H1 (cell line): ENCODE measurements around the gene COL2A1. TPM values are rescaled to one million over a fixed set of nuclear protein-coding genes. Genes with fewer than 3 reads are reported as not detected.

Experiments
- ATF3 ChIP-seq: IDR thresholded peaks from 2 replicates; pipeline ENCODE4 v1.6.1; 2011; ENCODE audit warnings: low read depth, mild to moderate bottlenecking, low read length; ENCODE audit not compliant: insufficient read depth
- BACH1 ChIP-seq: IDR thresholded peaks from 2 replicates; pipeline ENCODE4 v1.6.1; 2012; ENCODE audit warnings: low read length, improper control_type of control experiment
- CHD2 ChIP-seq: IDR thresholded peaks from 2 replicates; pipeline ENCODE4 v1.6.1; 2012; ENCODE audit warnings: low read length, improper control_type of control experiment
- HDAC6 ChIP-seq: IDR thresholded peaks from one replicate; pipeline ENCODE4 v1.7.1; 2012; ENCODE audit warnings: low read depth, mild to moderate bottlenecking, inconsistent platforms, low read length, moderate library complexity
- JUND ChIP-seq: IDR thresholded peaks from 2 replicates; pipeline ENCODE4 v1.6.1; 2011; ENCODE audit warnings: mild to moderate bottlenecking, improper control_type of control experiment, low read length
- POLR2AphosphoS5 ChIP-seq: IDR thresholded peaks from 2 replicates; pipeline ENCODE4 v1.6.1; 2011; ENCODE audit warnings: low read depth, low read length
- TAF1 ChIP-seq: IDR thresholded peaks from 2 replicates; pipeline ENCODE4 v1.6.1; 2011; ENCODE audit warnings: mild to moderate bottlenecking, low read depth, low read length
- TBP ChIP-seq: IDR thresholded peaks from 2 replicates; pipeline ENCODE4 v1.6.1; 2011; ENCODE audit warnings: low read depth, low read length, improper control_type of control experiment
- TEAD4 ChIP-seq: IDR thresholded peaks from 2 replicates; pipeline ENCODE4 v1.6.1; 2012; ENCODE audit warnings: low read depth, low read length, inconsistent platforms, mixed read lengths
- polyA plus RNA-seq, 7 experiments: library from polyadenylated mRNA; depleted of rRNA in 3 of 7; stranded (reverse) in 5 of 7; unstranded in 2 of 7; fragments of >200 nt in 5 of 7; fragments of 200-250 nt in 2 of 7; gene quantifications; 1 replicate in 5 of 7; 2 replicates in 1 of 7; 4 replicates in 1 of 7; pipeline versions ENCODE4 v1.2.1 to v1.2.3, GENCODE V29; 2011 to 2013; ENCODE audit warnings: missing spikeins in 2 of 7, mixed read lengths in 2 of 7
- total RNA-seq: library from RNA; stranded (reverse); fragmentation: NEBNext Ultra II Directional; extraction: Animal tissue kit (Norgen Biotek cat#: 25700); gene quantifications from 2 replicates; pipeline ENCODE4 v1.2.1, GENCODE V29; 2021

The COL2A1 gene
- total and polyA plus RNA-seq, 2 of the 8 experiments (the other 6 are each of a cell fraction or from before 2014, with no cell fraction given), result 4.2 to 14.6 TPM

DNA sequence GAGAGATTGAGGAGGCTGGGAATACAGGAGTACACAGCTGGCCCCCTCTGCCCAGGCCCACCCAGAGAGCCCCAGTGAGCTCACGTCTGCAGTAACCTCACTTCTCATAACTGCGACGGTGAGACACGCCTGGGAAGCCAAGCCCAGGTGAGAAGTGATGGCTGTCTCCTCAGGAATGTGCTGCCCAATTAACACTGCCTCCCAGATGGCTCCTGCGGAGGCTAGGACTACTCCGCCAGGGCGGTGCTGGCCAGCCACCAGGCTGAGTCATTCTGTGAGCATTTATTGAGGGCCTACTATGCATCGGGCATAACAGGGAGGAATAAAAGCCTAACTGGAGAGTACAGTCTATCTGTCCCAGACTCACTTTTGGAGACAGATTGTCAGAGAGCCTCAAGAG lies 50.2 kb downstream of the COL2A1 start (continued):
- TF ChIP-seq ATF3 (no peak), HDAC6 (no peak), TAF1 (no peak), JUND (no peak), TBP (no peak), TEAD4 (no peak), CHD2 (no peak), POLR2AphosphoS5 (no peak), BACH1 (no peak)
